HepG2 (cell line): ENCODE measurements around the gene MICOS13. TPM values are rescaled to one million over a fixed set of nuclear protein-coding genes. Genes with fewer than 3 reads are reported as not detected.

Experiments
- AGO2 ChIP-seq: fragments of 200-400 bp; formaldehyde crosslinking; optimal IDR thresholded peaks from 2 replicates; pipeline ENCODE3; 2017; ENCODE audit warnings: mild to moderate bottlenecking, low read depth, low read length, moderate library complexity
- KIAA2018 ChIP-seq: sonication (generic); formaldehyde crosslinking; IDR thresholded peaks from 2 replicates; pipeline ENCODE4 v1.5.0; 2020; ENCODE audit warnings: mild to moderate bottlenecking, missing genetic modification reagents, borderline replicate concordance
- POLR2A ChIP-seq, 2 experiments: IDR thresholded peaks; 2 replicates each; pipeline ENCODE4 v1.6.1; 2011; ENCODE audit warnings: low read depth in 2 of 2, low read length in 2 of 2, mild to moderate bottlenecking in 1 of 2, moderate library complexity in 1 of 2; ENCODE audit not compliant: insufficient read depth in 1 of 2
- TGIF2 ChIP-seq: IDR thresholded peaks from 2 replicates; pipeline ENCODE4 v1.6.1; 2016; ENCODE audit warnings: control low read depth, missing compliant biosample characterization
- ZMAT3 ChIP-seq: sonication (generic); formaldehyde crosslinking; conservative IDR thresholded peaks from 2 replicates; pipeline ENCODE4 v1.7.0; 2021; ENCODE audit warnings: missing genetic modification reagents
- ZNF816 ChIP-seq: sonication (generic); formaldehyde crosslinking; IDR thresholded peaks from 2 replicates; pipeline ENCODE4 v1.8.0; 2022; ENCODE audit warnings: missing genetic modification reagents, mild to moderate bottlenecking, borderline replicate concordance
- polyA plus RNA-seq, 8 experiments: library from polyadenylated mRNA; depleted of rRNA in 3 of 8; stranded (reverse) in 7 of 8; unstranded in 1 of 8; fragments of >200 nt; fragmentation: Illumina TruSeq in 4 of 8; extraction: Trizol in 4 of 8; gene quantifications; 2 replicates each; pipeline versions ENCODE4 v1.2.1 to v1.2.3, GENCODE V29; 2011 to 2016; ENCODE audit warnings: low read depth in 4 of 8, missing spikeins in 1 of 8, mixed read lengths in 1 of 8; ENCODE audit not compliant: insufficient read depth in 1 of 8
- total RNA-seq, 5 experiments: library from RNA; depleted of rRNA; stranded (reverse); fragments of >200 nt; fragmentation: Illumina TruSeq; extraction: Trizol; gene quantifications; 2 replicates each; pipeline ENCODE4 v1.2.3, GENCODE V29; 2016; ENCODE audit warnings: low read depth in 1 of 5
- TF ChIP-seq, protein P1 (sequence below): IDR thresholded peaks from 2 replicates; pipeline ENCODE4 v1.6.1; 2016; ENCODE audit warnings: missing biosample characterization, missing genetic modification reagents, low read depth
- TF ChIP-seq, protein P2 (sequence below): sonication (generic); formaldehyde crosslinking; IDR thresholded peaks from 2 replicates; pipeline ENCODE4 v1.8.0; 2022; ENCODE audit warnings: mild to moderate bottlenecking, missing genetic modification reagents, moderate library complexity

The MICOS13 gene
- total and polyA plus RNA-seq, 2 of the 13 experiments (the other 11 are each of a cell fraction or from before 2014, with no cell fraction given): 28.8 to 35.4 TPM

- TF ChIP-seq KIAA2018 (no peak), ZMAT3 (no peak), TGIF2 (no peak), AGO2 (peak; percentile 58), ZNF816 (no peak), POLR2A (IDR thresholded peaks at IDR 0.05; ENCODE audit: insufficient read depth in 1 of 2, low read depth in 2 of 2, low read length in 2 of 2) (peak in 1 of 2 experiments; percentile 41; a peak in 1 of 4 replicates)
- TF ChIP-seq, protein P1, sequence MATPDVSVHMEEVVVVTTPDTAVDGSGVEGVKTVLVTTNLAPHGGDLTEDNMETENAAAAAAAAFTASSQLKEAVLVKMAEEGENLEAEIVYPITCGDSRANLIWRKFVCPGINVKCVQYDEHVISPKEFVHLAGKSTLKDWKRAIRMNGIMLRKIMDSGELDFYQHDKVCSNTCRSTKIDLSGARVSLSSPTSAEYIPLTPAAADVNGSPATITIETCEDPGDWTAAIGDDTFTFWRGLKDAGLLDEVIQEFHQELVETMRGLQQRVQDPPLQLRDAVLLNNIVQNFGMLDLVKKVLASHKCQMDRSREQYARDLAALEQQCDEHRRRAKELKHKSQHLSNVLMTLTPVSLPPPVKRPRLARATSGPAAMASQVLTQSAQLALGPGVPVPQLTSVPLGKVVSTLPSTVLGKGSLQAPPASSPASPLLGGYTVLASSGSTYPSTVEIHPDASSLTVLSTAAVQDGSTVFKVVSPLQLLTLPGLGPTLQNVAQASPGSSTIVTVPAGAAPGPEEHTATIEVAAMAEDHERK: no peak
- TF ChIP-seq, protein P2, sequence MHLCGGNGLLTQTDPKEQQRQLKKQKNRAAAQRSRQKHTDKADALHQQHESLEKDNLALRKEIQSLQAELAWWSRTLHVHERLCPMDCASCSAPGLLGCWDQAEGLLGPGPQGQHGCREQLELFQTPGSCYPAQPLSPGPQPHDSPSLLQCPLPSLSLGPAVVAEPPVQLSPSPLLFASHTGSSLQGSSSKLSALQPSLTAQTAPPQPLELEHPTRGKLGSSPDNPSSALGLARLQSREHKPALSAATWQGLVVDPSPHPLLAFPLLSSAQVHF (CRISPR knock-in tag): no peak
Observed at GRCh38 chr19:5700455-5701092, 20.3 kb upstream of the MICOS13 start (continued).
